ENCODE data around the gene TMPRSS6. TPM values are rescaled to one million over a fixed set of nuclear protein-coding genes. Genes with fewer than 3 reads are reported as not detected.

TMPRSS6 gene
- total and polyA plus RNA-seq, 2 of the 8 experiments (the other 6 are each of a cell fraction or from before 2014, with no cell fraction given) = 0.02 TPM; not detected in 1

GRCh38 chr22:37064553-37064952 lies 45.0 kb downstream of the TMPRSS6 start (continued):
- TF ChIP-seq POU5F1 (IDR thresholded peaks at IDR 0.05; ENCODE audit: low read depth, low read length) = no peak
